Measurements from ENCODE around the gene RERE. TPM values are rescaled to one million over a fixed set of nuclear protein-coding genes. Genes with fewer than 3 reads are reported as not detected.

The RERE gene
- total RNA-seq, 2 experiments from 2014 or later = 73.1 to 211 TPM

DNA sequence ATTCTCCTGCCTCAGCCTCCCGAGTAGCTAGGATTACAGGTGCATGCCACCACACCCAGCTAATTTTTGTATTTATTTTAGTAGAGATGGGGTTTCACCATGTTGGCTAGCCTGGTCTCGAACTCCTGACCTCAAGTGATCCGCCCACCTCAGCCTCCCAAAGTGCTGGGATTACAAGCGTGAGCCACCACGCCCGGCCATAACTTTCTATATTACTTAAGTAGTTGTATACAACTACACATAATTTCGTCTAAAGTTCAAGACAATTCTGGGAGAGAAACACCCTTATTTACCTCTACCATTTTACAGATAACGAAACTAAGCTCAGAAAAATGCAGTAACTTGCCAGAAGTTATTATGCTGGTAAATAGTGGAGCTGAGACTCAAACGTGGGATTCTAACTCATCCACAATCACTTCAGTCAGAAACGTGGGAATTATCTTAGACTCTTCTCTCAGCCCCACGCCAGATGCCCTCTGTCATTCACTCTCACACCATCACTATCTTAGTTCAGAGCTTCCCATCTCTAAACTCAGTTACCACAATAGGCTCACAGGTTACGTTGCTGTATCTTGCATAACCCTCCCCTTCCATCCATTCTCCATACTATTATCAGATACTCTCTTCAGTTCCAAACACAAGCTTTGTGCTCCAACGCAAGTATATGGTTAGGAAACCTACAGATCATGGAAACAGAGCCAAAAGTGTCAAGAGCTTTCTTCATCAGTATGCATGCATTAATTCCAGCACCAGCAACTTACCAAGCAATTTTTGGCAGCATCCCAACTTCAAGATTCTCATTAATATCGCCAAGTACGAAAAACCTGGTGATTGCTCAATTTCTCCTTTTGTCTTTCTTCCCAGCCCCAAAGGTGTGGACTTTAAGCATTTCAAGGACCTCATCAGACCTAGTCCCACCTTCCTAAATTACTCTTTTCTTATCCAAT lies 69.3 kb downstream of the RERE start:
- POLR2A ChIA-PET = interaction anchor here (0.7 to 1.3 kb wide), 4 partner anchors 13 to 19 kb away, joined by 3 to 5 read pairs (median 4); no protein-coding TSS in a partner anchor
- Histone ChIP-seq H3K36me3 (ENCODE audit: insufficient read depth, low read length) (no peaks in the 10 kb centered on the region), H4K20me1 (ENCODE audit: insufficient read depth, low read length) (no peaks in the 10 kb centered on the region), H3K79me2 (ENCODE audit: insufficient read depth, low read depth, low read length) (no peaks in the 10 kb centered on the region; the same call in 1 of the 2 replicates), H3K4me3 (ENCODE audit: low read depth, low read length, poor library complexity, severe bottlenecking) (no peak overlapping the region), H3K9me3 (ENCODE audit: low read length) (no peaks in the 10 kb centered on the region), H3K4me2 (ENCODE audit: low read length) (no peak overlapping the region), H2AFZ (ENCODE audit: low read length) (no peak overlapping the region), H3K27ac (ENCODE audit: low read depth, low read length, poor library complexity, severe bottlenecking) (no peak overlapping the region), H3K9me2 (ENCODE audit: insufficient read depth, low read length) (no peaks in the 10 kb centered on the region), H3K4me1 (ENCODE audit: insufficient read depth, low read length, poor library complexity, severe bottlenecking) (peaks cover 10% of the 10 kb centered on the region)
- intact Hi-C loops (cut with micrococcal nuclease; ENCODE audit: unreplicated experiment) = no loop called here
- BruUV-seq (replicated peaks) = no TSS peak
- DNase-seq (ENCODE audit: low spot score) = no peak
- CTCF ChIA-PET (ENCODE audit: unreplicated experiment) = no interaction called here
- no peak for TF ChIP-seq EZH2phosphoT487 (IDR thresholded peaks at IDR 0.05; ENCODE audit: borderline replicate concordance, low read depth, low read length)
- TF ChIP-seq, protein P1, sequence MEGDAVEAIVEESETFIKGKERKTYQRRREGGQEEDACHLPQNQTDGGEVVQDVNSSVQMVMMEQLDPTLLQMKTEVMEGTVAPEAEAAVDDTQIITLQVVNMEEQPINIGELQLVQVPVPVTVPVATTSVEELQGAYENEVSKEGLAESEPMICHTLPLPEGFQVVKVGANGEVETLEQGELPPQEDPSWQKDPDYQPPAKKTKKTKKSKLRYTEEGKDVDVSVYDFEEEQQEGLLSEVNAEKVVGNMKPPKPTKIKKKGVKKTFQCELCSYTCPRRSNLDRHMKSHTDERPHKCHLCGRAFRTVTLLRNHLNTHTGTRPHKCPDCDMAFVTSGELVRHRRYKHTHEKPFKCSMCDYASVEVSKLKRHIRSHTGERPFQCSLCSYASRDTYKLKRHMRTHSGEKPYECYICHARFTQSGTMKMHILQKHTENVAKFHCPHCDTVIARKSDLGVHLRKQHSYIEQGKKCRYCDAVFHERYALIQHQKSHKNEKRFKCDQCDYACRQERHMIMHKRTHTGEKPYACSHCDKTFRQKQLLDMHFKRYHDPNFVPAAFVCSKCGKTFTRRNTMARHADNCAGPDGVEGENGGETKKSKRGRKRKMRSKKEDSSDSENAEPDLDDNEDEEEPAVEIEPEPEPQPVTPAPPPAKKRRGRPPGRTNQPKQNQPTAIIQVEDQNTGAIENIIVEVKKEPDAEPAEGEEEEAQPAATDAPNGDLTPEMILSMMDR (conservative IDR thresholded peaks at IDR 0.05; ENCODE audit: low read length) = no peak

DNA sequence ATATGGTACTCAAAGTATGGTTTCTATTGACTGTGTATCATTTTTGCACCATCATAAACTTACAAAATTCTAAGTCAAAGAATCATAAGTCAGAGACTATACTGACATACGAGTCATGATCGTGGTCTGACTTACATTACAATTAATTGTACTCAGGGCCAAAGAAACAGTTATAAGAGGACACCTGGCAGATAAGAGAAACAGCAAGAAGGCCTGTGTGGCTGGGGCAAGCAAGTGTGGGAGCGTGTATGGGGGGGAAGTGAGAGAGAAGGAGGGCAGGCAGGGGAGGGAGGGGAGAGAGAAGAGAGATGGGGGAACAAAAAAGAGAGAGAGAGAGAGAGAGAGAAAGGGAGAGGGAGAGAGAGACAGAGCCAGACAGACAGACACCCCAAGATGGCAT lies 70.9 kb downstream of the RERE start:
- no peak overlapping the region for H3K27ac ChIP-seq (ENCODE audit: low read depth, low read length, poor library complexity, severe bottlenecking)
- no peak for TF ChIP-seq EZH2phosphoT487 (IDR thresholded peaks at IDR 0.05; ENCODE audit: borderline replicate concordance, low read depth, low read length)
- TF ChIP-seq, protein P1 (conservative IDR thresholded peaks at IDR 0.05; ENCODE audit: low read length) = no peak
- BruUV-seq (replicated peaks) = no TSS peak
- H3K9me2 ChIP-seq (ENCODE audit: insufficient read depth, low read length) = no peaks in the 10 kb centered on the region
- CTCF ChIA-PET (ENCODE audit: unreplicated experiment) = no interaction called here
- H3K79me2 ChIP-seq (ENCODE audit: insufficient read depth, low read depth, low read length) = peaks cover 6% of the 10 kb centered on the region; the same call in 1 of the 2 replicates
- H3K4me2 ChIP-seq (ENCODE audit: low read length) = no peak overlapping the region
- H3K9me3 ChIP-seq (ENCODE audit: low read length) = no peaks in the 10 kb centered on the region
- intact Hi-C loops (cut with micrococcal nuclease; ENCODE audit: unreplicated experiment) = no loop called here
- H3K4me3 ChIP-seq (ENCODE audit: low read depth, low read length, poor library complexity, severe bottlenecking) = no peak overlapping the region
- POLR2A ChIA-PET = interaction anchor here (1.0 kb wide), 1 partner anchor 39 kb away, joined by 3 read pairs; no protein-coding TSS in a partner anchor
- H3K36me3 ChIP-seq (ENCODE audit: insufficient read depth, low read length) = peaks cover 3% of the 10 kb centered on the region
- peaks cover 22% of the 10 kb centered on the region for H3K4me1 ChIP-seq (ENCODE audit: insufficient read depth, low read length, poor library complexity, severe bottlenecking)
- no peak overlapping the region for H2AFZ ChIP-seq (ENCODE audit: low read length)
- DNase-seq (ENCODE audit: low spot score) = peak; percentile 45
- H4K20me1 ChIP-seq (ENCODE audit: insufficient read depth, low read length) = no peaks in the 10 kb centered on the region

Data from OCI-LY7 (cell line).